ENCODE measurements around the gene COX7B.

Gene COX7B

DNA sequence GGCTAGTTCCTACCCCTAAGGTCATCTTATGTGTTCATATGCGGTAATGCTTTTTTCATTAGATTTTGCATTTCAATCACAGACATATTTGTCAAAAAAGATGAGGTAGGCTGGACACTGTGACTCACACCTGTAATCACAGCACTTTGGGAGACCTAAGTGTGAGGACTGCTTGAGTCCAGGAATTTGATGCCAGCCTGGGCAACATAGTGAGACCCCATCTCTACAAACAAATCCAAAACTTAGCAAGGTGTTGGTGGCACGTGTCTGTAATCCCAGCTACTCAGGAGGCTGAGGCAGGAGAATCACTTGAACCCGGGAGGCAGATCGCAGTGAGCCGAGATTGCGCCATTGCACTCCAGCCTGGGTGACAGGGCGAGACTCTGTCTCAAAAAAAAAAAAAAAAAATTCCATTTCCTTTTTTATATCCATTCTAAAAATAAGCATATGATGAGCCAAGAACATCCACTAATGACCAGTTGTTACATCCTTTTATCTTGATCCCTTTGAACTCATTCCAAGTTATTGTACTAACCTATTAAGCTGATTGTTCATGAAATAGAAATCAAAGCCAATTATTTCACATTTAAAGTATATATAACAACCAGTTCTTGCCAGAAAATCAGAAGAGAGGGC is 46.8 kb downstream of the COX7B start:
- DNase-seq = no peak

DNA sequence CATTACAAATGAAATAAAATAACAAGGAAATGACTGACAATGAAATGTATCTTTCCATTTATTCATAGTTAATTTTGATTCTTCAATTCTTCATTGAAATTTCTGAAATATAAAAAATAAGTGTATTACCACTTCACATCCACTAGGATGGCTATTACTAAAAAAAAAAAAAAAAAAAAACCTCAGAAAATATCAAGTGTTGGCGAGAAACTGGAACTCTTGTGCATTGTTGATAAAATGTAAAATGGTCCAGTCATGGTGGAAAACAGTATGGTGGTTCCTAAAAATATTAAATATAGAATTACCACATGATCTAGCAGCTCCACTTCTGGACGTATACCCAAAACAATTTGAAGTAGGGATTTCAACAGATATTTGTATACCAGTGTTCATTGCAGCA is 47.3 kb downstream of the COX7B start:
- DNase-seq = no peak

DNA sequence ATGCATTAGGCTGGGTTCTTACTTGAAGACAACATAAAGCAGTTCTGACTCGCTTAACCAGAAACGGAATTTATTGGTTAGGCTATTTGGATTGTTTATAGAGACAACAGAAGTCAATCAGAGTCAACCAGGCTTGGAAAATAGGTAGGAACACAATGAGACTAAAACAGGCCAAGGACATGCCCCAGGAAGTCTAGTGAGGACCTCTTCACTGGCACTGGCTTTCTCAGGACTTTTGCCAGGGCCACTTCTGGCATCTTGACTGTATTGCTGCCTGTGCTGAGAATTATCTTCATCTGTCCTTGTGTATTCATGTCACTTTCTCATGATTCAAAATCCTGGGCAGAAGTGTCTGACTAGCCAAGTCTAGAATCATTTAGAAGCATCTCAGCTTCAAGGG is 50.6 kb downstream of the COX7B start:
- no peak for DNase-seq

DNA sequence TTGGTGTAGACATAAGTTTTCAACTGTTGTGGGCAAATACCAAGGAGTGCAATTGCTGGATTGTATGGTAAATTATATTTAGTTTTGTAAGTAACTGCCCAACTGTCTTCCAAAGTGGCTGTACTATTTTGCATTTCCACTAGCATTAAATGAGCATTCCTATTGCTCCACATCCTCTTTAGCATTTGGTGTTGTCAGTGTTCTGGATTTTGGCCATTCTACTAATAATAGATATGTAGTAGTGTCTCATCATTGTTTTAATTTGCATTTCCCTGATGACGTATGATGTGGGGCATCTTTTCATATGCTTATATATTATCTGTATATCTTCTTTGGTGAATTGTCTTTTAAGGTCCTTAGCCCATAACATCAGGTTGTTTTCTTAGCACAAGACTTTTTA is 52.9 kb downstream of the COX7B start:
- no peak for DNase-seq

DNA sequence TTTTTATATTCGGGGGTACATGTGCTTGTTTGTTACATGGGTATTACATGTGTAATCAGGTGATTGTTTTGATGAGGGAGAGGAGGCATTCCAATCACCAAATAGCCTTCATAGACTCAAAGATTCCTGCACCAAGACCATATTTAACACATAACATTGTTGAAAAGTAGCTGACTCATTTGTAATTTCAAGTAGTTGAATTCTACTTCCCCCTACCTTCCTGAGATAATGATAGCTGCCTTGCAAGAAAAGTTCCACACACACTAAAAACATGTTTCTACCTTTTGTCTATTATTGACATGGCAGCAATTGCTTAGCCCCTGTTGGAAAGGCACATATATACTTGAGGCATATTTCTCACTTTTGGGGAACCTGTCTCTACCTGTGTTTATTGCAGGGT is 54.0 kb downstream of the COX7B start:
- peak; percentile 57 for DNase-seq

DNA sequence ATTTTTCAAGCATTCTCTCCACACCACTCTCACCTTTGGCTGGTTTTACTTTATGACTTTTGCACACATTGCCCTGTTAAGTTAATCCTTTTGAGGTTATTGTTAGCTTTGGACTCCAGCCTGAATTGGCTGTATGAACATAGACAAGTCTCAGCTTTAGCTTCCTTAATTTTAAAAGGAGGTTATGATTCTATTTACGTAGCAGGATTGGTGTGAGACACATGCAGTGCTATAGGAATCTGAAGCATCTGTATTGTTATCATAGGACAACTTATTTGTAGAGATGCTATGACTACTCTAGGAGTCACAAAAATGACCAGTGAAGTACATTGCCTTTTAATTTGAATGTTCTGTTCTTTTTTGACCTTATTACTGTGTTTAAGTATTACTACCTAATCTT is 54.4 kb downstream of the COX7B start:
- peak; percentile 7 for DNase-seq
